HK-2 (cell line): ENCODE measurements around the gene SYTL1.

Experiments used
- DNase-seq: peaks from one replicate; pipeline ENCODE4 v3.0.0-alpha.2; 2018; ENCODE audit not compliant: unreplicated experiment

The SYTL1 gene

DNA sequence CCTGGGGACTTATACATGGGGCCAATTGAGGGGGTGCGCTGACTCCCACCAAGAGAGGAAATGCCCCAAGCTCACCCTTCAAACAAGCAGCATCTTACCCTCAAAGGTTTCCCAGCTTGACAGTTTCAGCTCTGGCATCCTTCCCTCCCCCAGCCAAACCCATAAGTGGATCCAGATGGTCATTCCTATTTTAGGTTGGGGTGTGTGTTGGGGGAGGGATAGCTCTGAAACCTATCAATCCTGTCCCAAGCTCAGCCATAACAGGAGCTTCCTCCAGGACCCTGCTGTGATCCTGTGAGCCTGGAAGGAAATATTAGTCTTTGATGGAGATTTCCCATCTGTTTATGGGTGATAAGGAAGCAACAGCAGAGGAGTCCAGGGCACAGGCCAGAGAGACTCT, 23.2 kb upstream of the SYTL1 start:
- no peak for DNase-seq

DNA sequence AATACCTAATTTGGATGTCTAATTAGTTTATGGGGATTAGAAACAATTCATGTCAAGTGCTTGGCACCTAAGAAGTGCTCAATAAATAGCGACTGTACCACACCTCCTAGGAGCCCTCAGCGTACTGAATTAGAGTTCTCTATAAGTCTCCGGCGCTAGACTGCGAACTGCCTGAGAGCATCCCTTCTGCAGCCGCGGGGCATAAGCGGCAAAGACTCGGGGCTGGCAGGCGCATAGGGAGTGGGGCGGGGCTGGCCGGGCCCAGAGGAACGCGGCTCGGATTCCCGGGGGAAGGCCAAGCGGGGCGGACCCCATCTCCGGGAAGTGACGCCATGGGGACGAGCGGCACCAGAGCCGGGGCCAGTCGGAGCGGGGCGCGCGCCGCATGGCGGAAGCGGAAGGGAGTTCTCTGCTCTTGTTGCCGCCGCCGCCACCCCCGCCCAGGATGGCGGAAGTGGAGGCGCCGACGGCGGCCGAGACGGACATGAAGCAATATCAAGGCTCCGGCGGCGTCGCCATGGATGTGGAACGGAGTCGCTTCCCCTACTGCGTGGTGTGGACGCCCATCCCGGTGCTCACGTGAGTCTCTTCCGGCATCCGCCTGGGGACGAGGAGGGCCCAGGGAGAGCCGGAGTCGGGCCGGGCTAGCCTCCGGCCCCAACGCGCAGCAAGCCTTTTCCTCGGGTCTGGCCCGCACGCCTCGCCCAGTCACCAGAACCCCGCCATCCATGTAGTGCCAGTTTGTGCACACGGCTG, 19.8 kb upstream of the SYTL1 start, which contains the start of gene TMEM222:
TMEM222 (plus strand) TSS at position 351 of the 756 bp plus-strand sequence; CDS start at position 386, 35 bp downstream.
- peak; percentile 97 for DNase-seq

DNA sequence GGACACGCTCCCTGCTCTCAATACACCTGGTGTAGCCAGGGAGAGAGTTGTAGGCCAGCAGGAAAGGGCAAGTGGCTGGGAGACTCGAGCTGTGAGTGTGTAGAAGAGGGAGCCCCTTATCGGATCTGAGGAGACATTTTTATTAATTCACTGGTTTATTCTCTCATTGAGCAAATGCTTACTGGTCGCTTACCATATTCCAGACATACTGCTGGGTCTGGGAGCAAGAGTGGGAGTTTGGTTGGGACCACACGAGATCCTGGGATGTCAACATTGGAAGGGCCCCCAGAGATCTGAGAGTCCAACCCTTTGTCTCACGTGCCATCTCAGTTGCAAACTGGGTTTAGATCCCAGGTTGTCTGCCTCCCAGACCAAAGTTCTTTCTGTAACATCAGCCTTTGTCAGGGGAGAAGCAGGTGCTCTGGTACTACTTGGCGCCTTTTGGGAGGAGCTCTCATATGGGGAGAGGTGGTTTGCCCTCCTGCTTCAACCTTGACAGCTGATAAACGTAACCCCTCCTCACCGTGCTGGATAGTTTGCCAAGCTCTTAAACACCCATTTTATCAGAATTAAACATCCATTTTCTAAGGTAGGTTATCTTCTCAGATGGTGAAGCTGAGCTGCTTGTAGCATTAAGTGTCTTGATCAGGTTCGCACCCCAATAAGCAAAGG, 19.1 kb upstream of the SYTL1 start:
- no peak for DNase-seq

DNA sequence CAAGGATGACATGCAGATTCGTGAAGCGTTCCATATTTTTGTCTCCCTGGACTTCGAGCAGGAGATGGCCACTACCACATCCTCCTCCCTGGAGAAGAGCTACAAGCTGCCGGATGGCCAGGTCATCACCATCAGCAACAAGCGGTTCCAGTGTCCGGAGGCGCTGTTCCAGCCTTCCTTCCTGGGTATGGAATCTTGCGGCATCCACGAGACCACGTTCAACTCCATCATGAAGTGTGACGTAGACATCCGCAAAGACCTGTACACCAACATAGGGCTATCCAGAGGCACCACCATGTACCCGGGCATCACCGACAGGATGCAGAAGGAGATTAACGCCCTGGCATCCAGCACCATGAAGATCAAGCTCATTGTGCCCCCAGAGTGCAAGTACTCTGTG, 16.5 kb upstream of the SYTL1 start:
- DNase-seq: no peak

DNA sequence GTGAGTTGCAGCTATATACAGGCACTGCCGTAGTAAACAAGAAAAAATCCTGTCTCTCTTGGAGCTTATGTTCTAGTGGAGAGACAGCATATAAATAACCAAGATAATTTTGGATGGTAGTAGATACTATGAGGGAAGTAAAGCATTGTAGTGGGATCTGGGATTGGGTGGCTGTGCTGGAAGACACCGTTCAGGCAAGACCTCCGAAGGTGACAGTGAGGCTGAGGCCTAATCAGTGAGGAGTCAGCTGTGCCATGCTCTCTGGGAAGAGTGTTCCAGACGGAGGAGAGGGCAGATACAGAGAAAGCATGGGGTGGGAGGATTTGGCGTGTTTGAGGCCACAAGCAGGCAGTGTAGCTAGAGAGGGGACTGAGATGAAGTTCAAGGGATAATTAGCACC, 13.9 kb upstream of the SYTL1 start:
- DNase-seq: no peak

DNA sequence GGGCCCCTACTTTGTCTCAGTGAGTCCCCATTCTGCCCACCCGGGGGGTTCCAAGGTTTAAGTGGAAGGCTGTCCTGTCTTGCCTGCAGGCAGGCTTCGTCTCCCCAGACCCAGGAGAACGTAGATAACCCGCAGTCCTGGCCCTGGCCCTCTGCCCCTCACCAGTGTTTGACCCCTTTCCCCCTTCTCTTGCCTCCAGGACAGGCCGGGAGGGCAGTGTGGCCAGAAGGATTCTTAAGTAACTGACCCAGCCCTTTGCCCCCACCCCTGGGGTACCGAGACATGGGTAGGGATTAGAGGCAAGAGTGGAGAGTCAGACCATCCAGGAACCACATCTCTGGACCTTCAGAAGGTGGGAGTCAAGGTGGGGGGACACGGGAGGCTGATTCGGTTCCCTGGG, 11.0 kb upstream of the SYTL1 start:
- no peak for DNase-seq

DNA sequence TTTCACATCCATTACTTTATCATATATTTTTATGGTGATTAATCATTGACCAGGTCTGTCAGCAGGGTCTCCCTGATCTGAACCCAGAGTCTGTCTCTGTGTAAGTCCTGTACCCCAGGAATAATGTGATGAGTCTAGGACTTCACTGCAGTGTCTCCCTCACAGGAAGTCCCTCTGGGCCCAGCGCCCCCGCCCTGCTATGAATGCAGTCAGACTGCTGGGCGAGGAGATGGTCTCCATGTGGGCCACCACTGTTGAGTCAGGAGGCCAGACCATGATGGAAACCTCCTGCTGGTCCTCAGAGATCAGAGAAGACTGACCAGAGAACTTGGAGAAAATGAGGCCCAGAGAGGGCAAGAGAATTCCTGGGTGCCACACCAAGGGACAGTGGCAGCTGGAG, 10.4 kb upstream of the SYTL1 start:
- no peak for DNase-seq

DNA sequence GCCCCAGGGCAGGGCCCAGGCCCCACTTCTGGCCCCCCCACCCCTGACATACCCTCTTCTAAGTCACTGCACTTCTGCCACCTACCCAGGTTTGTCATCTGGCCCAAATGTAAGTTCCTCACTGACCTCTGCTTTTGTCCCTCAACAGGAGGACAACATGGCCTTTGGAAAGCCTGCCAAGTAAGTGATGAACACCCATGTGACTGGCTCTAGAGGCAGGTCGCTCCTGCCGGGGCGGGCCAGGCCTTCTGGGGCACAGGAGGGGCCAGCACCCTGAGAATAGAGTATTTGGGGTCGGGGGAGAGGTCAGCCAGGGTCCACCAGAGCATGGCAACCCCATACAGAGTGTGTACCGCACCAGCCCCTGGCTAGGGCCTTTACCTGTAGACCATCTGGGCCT, 9.9 kb upstream of the SYTL1 start:
- DNase-seq: no peak

DNA sequence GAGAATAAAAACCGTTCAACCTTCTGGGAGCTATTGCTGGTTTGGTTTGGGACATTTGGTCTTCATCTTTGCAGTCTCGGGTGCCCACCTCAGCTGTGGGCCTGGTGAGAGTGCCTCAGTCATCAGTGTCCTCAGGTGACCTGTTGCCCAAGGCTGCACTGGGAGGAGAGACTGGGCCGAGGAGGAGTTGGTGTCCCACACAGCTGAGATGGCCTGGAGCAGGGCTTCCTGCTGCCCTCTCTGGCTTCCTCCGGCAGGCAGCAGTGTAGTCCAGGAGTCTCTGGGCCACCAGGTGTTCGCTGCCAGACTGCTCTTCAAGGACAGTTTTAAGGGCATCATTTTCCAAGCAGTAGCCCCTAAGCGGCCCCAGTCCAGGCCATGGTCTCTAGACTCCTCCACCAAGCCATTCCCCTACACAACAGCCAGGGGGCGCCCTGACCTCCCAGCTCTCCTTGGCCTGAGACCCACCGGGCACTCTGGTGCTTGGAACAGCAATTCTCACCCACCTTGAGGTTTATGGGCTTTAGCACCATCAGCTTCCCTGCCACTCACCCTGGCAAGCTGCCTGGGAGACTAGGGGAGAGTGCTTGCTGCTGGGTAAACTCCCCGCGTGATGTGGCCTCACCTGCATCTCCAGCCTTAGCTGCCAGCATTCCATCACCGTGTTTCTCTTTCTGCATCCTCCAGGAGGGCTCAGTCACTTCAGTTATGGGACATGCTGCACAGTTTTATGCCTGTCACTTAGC, 9.1 kb upstream of the SYTL1 start:
- no peak for DNase-seq

DNA sequence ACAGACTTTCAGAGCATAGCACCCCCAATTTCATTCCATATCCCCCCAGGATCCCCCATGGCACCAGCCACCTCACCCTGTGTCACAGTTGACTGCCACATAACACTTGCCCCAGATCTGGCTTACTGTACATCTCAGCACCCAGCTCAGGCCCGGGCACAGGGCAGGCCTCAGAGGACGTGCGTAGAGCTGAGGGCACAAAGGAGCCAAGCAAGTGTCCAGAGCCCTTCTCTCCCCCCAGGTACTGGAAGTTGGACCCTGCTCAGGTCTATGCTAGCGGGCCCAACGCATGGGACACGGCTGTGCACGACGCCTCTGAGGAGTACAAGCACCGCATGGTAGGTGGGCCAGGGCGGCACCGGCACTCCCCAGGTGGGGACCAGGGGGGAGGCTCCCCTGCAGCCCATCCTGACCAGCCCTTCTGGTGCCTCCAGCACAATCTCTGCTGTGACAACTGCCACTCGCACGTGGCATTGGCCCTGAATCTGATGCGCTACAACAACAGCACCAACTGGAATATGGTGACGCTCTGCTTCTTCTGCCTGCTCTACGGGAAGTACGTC, 8.0 kb upstream of the SYTL1 start:
- DNase-seq: no peak

DNA sequence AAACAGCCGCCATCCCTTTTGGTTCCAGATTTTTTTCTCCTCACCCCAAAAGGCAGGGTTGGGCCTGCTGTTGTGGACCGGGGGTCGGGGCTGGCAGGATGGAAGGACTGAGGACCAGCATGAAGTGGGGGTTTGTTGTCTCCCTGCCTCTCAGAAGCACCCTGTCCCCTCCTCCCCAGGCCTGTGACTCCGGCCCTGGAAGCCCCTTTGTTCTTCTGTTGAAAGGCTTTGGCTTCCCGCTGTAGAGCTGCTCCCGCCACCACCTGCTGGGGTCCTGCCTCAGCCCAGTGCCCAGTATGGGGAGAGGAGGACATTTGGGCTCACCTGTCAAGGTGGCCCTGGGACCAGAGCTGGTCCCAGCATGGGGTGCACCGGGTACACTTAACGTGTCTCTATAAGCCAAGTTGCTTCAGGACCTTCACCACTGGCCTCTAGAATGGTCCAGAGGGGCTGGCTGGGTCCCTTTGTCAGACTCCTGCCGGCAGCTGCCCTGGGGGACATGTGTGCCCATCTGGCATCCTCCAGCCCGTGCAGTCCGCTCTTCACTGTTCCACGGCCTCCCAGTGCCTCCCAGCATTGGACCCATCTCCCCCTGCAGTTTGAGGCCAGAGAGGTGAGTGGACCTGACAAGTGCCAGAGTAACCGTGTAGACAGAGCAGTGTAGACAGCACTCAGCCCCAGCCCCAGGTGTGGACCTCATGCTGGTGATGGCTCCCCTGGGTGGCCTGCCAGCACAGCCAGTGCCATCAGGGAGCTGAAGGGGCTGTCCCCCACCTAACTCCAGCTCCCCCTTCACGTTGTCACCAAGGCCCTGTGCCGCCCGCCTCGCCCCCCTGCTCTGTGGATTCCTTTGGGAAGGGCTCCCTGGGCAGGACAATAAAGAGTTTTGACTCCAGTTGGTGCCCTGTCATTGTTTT, 6.1 kb upstream of the SYTL1 start:
- no peak for DNase-seq

DNA sequence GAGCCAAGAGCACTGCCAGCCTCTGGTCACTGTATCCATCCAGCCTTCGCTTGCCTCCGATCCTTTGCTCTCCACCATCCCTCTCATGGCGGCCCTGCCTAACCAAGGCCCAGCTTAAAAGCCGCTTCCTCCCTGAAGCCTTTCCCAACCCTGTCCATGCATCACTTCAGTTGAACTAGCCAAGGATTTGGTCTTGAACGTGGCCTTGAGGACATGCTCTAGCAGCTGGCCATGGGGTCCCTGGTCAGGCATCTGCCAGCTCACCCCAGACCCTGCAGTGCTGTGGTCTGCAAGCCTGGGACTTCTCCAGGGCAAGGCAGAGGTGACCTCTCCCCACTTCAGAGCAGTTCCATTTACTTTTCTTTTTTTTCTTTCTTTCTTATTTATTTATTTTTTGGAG, 5.1 kb upstream of the SYTL1 start:
- DNase-seq: no peak

DNA sequence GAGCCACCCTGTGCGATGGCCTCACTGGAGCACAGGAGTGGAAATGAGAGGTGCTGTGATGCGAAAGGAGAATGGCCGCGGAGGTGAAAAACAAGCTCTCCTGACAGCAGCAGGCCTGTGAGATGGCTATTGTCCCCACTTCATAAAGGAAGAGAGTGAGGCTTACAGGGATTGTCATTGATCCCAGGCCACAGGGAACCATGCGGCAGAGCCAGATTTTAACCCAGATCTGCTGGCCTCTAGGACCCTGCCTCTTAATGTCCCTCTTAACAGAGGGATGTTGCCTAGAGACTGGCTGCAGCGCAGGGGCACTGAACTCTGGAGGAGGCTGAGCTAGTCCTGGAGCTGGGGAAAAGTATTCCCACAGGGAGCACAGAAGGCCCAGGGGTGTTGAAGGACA, 3.1 kb upstream of the SYTL1 start:
- no peak for DNase-seq

DNA sequence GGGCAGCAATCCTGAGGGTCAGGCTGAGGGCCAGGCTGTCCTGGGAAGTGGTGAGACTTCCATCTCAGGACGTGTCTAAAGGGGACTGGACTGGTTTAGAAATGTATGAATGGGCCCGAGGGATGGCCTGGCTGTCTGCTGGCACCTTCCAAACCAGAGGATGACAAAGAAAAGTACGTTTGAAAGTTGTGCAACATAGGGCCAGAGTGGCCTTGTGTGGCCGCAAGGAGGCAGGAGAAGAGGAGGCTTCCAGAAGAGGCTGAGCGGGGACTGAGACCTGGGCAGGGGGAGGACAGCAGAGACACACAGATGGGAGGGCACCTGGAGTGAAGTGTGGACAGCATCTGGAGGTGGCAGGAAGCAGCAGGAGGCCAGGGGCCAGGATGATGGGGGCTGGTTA, 2.6 kb upstream of the SYTL1 start:
- DNase-seq: no peak

DNA sequence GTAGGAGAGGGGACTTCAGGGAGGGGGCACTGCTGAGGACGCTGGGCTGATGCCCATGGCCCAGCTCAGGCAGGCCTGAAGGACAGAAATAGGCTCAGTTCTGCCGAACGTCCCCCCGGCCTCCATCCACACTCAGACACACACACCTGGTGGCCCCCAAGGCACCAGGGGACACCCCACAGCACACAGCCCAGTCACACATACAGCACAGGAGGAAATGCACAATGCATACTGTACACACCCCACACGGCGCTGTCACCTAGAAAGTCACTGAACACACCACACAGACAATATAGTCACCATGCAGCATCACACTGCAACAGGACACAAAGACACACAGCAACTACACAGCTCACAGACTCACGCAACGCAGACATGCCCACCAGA, 562 bp downstream of the SYTL1 start:
- DNase-seq: no peak

DNA sequence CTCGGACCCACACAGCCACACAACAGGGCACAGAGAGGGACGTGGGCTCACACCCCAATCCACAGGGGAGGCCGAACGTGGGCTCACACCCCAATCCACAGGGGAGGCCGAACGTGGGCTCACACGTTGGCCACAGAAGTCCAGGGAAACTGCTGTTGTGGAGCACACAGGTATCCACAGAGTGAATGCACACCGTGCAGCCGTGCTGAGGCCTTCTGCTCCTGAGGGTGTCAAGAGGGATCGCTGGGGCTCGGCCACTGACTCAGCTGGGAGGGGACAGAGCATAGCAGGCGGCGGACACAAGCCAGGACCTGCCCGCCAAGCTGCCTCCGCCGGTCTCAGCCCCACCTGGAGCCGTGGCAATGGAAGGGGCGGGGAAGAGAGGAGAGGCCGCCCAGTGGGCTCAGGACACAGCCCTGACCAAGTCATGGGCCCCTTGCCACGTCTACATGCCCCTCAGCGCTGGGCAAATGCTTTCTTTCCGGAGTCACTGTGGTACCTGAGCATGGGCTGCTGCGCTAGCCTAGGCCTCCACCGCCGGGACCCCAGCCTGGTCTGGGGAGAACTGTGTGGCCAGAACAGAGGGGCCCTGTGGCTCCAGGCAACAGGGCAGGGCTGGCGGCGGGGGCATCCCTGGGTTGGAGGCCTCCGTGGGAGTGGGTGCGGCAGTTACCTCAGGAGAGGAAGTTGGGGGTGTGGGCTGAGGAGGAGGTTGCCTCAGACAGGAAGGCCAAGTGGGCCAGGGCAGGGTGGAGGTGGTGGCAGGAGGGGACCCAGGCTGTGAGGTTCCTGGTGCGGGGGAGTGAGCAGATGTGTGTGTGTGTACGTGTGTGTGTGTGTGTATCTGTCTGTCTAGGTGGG, 1.2 kb downstream of the SYTL1 start:
- no peak for DNase-seq

DNA sequence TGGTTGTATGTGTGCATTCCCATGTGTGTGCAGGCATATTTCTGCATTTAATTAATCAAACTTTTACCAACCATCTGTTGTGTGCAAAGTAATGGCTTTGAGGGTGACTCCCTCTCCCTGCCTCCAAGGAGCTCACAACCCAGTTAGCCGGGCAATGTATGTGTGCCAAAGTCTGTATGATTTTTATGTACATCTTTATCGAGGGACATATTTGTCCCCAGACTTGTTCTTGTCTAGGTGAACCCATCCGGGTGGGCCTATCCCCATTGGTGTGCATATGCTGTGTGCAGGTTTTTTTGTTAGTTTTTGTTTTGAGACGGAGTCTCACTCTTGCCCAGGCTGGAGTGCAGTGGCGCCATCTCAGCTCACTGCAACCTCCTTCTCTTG, 1.8 kb downstream of the SYTL1 start:
- no peak for DNase-seq

DNA sequence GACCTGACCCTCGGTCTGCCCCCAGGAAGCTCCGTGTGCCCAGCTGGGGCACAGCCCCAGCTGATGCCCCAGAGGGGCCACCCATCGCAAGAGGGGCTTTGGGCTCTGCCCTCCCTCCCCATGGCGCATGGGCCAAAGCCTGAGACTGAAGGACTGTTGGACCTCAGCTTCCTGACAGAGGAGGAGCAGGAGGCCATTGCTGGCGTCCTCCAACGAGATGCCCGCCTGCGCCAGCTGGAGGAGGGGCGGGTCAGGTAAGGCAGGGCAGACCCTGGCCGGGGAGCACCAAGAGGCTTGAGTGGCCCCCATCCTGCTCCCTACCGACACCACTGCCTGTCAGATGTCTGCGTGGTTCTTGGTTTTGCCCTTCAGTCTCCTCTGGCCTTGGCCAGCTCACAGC, 3.5 kb downstream of the SYTL1 start:
- DNase-seq: no peak

DNA sequence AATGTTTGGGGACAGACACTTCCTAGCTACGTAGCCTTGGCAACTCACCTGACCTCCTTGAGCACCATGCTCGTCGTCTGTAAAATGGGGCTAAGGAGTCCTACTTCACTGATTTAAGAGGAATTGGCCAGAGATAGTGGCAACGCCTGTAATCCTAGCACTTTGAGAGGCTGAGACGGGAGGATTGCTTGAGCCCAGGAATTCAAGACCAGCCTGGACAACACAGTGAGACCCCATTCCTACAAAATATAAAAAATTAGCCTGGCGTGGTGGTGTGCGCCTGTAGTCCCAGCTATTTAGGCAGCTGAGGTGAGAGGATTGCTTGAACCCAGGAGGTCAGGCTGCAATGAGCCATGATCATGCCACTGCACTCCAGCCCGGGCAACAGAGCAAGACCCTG, 4.5 kb downstream of the SYTL1 start:
- DNase-seq: no peak

DNA sequence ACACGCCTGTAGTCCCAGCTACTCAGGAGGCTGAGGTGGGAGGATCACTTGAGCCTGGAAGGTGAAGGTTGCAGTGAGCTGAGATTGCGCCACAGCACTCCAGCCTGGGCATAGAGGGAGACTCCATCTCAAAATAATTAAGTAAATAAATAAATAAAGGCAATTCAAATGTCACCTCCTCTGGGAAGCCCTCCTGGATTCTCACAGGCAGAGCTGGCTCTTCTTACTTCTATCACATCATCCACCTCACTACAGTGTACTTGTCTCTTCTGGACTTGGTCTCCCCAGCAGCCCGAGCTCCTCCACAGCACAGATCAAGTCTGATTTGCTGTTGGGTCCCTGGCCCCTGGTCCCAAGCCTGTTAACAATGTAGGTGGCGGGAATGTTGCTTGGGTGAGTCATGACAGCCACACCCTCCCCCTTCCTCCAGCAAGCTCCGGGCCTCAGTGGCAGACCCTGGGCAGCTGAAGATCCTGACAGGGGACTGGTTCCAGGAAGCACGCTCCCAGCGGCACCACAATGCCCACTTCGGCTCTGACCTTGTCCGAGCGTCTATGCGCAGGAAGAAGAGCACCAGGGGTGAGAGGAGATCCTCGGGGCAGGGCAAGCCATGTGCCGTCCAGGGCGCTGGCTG, 5.3 kb downstream of the SYTL1 start:
- no peak for DNase-seq
